Stimulated activated CD4-positive, alpha-beta T cell treated with anti-CD3 and anti-CD28 coated beads, Interleukin-1b, Interleukin-23, amount 100 ng/mL, for 1 hour (primary cell): ENCODE data around the gene OR8G5.
"Not testable (repeated sequence)": the region's sequence is repeated elsewhere in the genome, so short reads cannot be mapped to it uniquely, and the experiment has no call there.

Source experiments
- DNase-seq, 2 donors: peaks; one replicate each; pipeline ENCODE4 v3.0.0-alpha.2; 2020; ENCODE audit warnings: low read depth in 2 of 2

OR8G5 gene

GRCh38 chr11:124256076-124256475 lies at the start of gene OR8G5:
Gene OR8G5, plus strand, starts transcription at chr11:124256376. Its CDS starts 8,556 bp downstream, at chr11:124264932.
- DNase-seq, result no peak

GRCh38 chr11:124207102-124207792 lies 48.9 kb upstream of the OR8G5 start:
- no peak for DNase-seq

GRCh38 chr11:124209824-124210357 lies 46.3 kb upstream of the OR8G5 start:
- DNase-seq, result no peak

- DNase-seq, result no peak
Measured at GRCh38 chr11:124210421-124210820, 45.8 kb upstream of the OR8G5 start.

GRCh38 chr11:124211321-124211720 lies 44.9 kb upstream of the OR8G5 start:
- DNase-seq, result no peak

- DNase-seq, result no peak
Measured at GRCh38 chr11:124214027-124214426, 42.1 kb upstream of the OR8G5 start.

- DNase-seq, result no peak
Measured at GRCh38 chr11:124219126-124219525, 37.0 kb upstream of the OR8G5 start.

GRCh38 chr11:124222407-124222806 lies 33.8 kb upstream of the OR8G5 start:
- no peak for DNase-seq

GRCh38 chr11:124224618-124225423 lies 31.4 kb upstream of the OR8G5 start:
- DNase-seq, result not testable (repeated sequence)

- DNase-seq, result no peak
Measured at GRCh38 chr11:124225471-124225870, 30.7 kb upstream of the OR8G5 start.

GRCh38 chr11:124233376-124233775 lies 22.8 kb upstream of the OR8G5 start:
- DNase-seq, result no peak

- DNase-seq, result no peak
Measured at GRCh38 chr11:124238512-124238911, 17.7 kb upstream of the OR8G5 start.

GRCh38 chr11:124240621-124241397 lies 15.4 kb upstream of the OR8G5 start, which contains the start of gene OR8G1:
Gene OR8G1, plus strand, starts transcription at chr11:124241095. Its CDS starts 8,581 bp downstream, at chr11:124249676.
- DNase-seq, result no peak

- not testable (repeated sequence) for DNase-seq
Measured at GRCh38 chr11:124249869-124250268, 6.3 kb upstream of the OR8G5 start.

GRCh38 chr11:124265041-124265440 lies 8.9 kb downstream of the OR8G5 start:
- DNase-seq, result not testable (repeated sequence)

GRCh38 chr11:124270886-124271285 lies 14.7 kb downstream of the OR8G5 start:
- not testable (repeated sequence) for DNase-seq

- no peak for DNase-seq
Measured at GRCh38 chr11:124274000-124274399, 17.8 kb downstream of the OR8G5 start.

- no peak for DNase-seq
Measured at GRCh38 chr11:124276081-124276480, 19.9 kb downstream of the OR8G5 start.

- DNase-seq, result no peak
Measured at GRCh38 chr11:124277207-124277606, 21.0 kb downstream of the OR8G5 start.

- no peak for DNase-seq
Measured at GRCh38 chr11:124277804-124278203, 21.6 kb downstream of the OR8G5 start.

GRCh38 chr11:124278261-124278660 lies 22.1 kb downstream of the OR8G5 start:
- no peak for DNase-seq
